NCI-H1930 (cell line): Measurements from ENCODE around the gene GLA.

Experiments
- DNase-seq, 2 experiments: peaks; one replicate each; lab custom pipeline; 2025; lab: John Stamatoyannopoulos, UW

Gene GLA

DNA sequence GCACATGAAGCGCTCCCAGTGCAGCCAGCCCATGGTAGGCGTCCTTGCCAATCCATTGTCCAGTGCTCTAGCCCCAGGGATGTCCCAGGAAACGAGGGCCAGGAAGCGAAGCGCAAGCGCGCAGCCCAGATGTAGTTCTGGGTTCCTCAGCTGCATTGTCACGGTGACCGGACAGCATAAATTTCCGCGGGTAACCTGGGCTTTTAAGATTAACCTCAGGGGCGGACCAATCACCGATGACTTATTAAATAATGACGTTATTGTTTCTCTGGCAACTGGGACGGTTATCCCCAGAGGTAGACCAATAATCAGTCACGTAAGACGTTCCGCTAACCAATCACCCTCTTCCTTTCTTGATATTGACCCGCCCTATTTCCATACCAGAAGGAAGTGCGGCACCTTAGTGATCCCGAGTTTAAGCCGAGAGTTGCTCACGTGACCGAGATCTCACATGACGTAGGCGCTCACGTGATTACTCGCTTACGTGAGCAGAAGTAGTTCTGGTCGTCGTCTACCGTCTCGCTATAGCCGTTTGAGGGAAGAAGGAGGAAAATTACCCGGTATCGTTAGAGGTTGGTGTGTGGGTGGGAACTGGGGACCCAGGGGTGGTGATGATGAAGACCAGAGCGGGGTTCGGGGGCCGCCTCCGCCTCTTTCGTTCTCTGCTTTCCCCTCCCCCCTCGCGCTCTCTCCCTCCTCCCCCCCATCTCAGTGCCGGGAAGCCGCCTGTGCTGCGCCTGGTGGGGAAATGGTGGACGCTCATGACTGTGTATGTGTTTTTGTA is at the start of gene GLA, which contains the start of gene HNRNPH2:
GLA (minus strand) TSS at position 178 of the 784 bp plus-strand sequence; CDS start at position 156, 22 bp downstream.
HNRNPH2 (plus strand) TSS at position 475 of the 784 bp plus-strand sequence. CDS start 3,767 bp downstream, outside the sequence.
- peak; percentile 94 to 96 for DNase-seq

GRCh38 chrX:101452056-101452455 is 44.3 kb upstream of the GLA start:
- no peak for DNase-seq

- DNase-seq = no peak
Observed at GRCh38 chrX:101450961-101451360, 43.2 kb upstream of the GLA start.

- DNase-seq = no peak
Observed at GRCh38 chrX:101450085-101450484, 42.4 kb upstream of the GLA start.

DNA sequence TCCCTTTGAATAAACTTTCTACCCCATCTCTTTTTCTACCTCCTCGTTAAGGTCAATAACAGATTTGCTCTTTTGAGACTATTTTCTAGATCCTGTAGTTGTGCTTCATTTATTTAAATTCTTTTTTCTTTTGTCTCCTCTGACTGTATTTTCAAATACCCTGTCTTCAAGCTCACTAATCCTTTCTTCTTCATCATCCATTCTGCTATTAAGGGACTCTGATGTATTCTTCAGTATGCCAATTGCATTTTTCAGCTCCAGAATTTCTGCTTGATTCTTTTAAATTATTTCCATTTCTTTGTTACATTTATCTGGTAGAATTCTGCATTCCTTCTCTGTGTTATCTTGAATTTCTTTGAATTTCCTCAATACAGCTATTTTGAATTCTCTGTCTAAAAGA is 41.6 kb upstream of the GLA start:
- no peak for DNase-seq

- no peak for DNase-seq
Observed at GRCh38 chrX:101442085-101442484, 34.4 kb upstream of the GLA start.

DNA sequence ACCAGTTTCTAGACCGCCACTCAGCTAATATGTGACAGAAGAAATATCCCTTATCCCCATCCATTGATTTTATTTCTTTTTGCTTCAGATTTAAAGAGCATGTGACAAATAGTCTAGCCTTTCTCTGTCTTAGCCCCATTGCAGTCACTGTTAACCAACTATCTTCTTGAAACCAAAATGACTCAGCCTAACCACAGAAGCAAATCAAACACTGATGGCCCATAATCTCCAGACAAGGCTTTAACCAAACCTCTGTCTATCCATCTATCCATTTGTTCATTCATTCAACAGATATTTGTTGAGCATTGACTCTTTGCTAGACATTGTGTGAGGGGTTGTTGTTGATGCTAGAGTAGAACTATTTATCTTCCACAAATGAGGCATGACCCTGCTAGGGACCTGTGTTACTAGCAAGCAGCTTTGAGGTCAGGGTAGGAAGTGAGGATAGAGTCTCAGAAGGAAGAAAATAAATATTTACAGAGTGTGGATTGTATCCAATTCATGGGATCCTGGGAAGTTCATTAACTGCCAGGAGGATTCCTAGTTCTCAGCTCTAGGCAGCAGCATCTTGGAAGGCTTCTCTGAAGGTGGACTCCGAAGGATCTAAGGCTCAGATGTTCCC is 22.8 kb upstream of the GLA start:
- no peak for DNase-seq

DNA sequence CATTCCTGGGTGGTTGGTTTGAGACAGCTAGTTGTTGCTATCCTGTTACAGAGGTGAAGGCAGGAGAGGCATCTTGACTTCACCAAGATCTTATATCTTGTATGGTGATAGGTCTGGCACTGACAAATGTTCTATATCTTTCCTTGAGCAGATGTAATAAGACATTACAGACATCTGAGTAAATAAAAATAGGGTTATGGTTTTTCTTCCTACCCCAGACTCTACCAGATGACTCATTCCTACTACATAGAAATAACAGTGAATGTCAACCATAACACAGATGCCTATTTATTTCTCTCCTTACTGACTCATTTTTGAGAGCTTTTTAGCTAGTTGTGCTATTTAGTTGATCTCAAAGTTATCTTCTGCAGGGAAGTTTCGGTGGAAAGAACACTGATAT is 22.2 kb upstream of the GLA start:
- no peak for DNase-seq

DNA sequence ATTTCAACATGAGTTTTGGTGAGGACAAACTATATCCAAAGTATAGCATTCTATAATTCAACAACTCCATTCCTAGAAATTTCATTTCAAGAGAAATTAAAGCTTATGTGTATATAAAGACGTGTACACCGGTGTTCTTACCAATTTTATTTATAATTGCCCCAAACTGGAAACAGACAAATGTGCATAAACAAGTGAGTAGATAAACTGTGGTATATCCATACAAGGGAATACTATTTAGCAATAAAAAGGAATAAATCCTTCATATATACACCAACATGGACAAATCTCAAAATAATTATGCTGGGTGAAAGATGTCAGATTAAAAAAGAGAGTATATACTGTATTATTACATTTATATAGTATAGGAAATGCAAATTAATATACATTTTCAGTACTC is 20.2 kb upstream of the GLA start:
- no peak for DNase-seq

GRCh38 chrX:101419489-101419888 is 11.8 kb upstream of the GLA start:
- no peak for DNase-seq

DNA sequence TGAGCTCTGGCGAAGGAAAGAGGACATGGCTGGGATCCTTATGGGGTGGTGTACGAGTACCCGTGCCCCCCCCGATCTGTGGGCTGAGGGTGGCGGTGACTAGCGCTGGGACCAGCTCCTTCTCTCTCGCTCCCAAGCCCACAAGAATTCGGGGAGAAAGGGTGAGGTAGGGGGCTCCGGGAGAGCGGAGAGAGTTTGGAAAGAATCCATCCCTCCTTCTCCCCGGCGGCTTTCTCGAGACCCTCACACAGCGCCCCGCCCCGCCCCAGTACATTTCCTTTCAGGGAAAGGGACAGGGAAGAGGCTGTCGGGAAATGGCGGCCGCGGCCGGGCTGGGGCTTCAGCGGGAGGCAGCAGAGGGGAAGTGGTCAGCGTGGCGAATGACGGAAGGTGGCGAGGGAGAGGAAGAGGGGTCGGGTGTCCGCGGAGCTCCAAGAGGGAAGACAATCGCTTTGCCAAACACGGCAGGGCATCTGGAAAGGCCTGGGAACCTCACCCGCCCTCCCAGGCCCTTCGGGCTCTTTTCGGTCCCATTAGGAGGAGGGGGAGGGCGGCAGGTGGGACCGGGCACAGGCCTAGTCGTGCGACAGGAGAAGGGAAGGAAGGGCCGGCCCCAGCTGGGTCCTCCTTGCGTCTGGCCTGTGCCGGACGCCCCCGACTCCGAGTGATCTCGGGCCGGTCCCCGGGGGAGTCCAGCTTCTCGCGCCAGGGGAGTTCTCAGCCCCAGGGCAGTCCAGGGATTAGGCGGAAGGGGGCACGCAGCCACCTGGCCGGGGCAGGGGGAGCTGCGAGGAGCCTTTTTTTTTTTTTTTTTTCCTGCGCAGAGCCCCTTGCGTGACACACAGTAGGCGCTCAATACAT is 10.5 kb upstream of the GLA start:
- no peak for DNase-seq

GRCh38 chrX:101417190-101417589 is 9.5 kb upstream of the GLA start:
- no peak for DNase-seq

- no peak for DNase-seq
Observed at GRCh38 chrX:101416691-101417090, 9.0 kb upstream of the GLA start.

GRCh38 chrX:101415180-101416145 is 7.7 kb upstream of the GLA start:
- peak; percentile 23 to 42 for DNase-seq

DNA sequence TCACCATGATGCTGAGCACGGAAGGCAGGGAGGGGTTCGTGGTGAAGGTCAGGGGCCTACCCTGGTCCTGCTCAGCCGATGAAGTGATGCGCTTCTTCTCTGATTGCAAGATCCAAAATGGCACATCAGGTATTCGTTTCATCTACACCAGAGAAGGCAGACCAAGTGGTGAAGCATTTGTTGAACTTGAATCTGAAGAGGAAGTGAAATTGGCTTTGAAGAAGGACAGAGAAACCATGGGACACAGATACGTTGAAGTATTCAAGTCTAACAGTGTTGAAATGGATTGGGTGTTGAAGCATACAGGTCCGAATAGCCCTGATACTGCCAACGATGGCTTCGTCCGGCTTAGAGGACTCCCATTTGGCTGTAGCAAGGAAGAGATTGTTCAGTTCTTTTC is 4.3 kb upstream of the GLA start:
- DNase-seq = no peak

DNA sequence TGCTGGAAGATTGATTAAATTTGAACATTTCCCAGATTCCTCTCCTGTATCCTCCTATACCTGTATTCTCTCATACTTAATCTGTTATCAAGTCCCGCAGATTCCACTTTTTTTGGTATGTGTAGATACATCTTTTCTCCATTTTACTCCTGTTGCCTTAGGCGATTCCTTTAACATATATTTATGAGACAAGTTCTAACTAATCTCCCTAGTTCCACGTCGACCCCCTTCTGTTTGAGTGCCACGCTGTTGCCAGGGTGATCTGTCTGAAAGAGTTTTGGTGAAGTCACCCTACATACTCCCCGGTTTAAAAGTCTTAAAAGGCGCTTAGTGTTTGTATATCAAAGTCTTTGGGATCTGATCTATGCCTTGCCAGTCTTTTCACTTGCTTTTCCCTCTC is 2.7 kb upstream of the GLA start:
- no peak for DNase-seq

DNA sequence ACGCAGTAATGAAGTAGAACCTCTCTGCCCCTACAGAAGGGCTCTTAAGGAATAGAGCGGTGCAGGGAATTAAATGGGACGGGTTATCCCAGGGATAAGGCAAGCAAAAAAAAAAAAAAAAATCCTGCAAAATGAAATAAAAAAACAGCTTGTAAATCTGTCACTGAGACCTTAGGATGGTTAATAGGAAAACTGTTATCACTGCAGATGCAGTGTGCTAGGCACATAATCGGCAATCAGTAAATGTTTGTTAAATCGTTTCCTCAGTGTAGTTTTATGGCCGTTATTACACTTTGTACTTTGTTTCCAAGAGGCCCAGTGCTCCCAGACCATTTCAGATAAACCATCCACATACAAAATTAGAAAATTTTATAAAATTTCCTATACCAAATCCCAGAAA is 1.3 kb upstream of the GLA start:
- no peak for DNase-seq

GRCh38 chrX:101408532-101408841 is 762 bp upstream of the GLA start:
- no peak for DNase-seq

- no peak for DNase-seq
Observed at GRCh38 chrX:101407167-101407747, 468 bp downstream of the GLA start.

DNA sequence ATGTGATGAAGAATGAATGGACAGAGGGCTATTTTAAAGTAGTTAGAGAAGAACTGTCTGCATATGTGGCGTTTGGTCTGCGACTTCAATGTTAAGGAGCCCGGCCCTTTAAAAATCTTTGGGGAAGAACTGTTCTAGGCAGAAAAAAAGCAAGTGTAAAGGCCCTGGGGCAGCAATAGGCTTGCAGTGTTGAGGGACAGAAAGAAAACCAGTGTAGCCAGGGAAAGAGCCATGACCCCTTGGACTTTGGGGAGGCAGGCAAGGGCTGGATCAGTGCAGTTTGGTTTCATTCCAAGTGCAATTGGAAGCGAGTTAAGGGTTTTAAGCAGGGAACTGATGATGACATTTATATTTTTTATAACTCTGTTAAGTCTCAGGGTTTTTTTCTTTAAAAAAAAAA is 7.9 kb downstream of the GLA start:
- DNase-seq = no peak

DNA sequence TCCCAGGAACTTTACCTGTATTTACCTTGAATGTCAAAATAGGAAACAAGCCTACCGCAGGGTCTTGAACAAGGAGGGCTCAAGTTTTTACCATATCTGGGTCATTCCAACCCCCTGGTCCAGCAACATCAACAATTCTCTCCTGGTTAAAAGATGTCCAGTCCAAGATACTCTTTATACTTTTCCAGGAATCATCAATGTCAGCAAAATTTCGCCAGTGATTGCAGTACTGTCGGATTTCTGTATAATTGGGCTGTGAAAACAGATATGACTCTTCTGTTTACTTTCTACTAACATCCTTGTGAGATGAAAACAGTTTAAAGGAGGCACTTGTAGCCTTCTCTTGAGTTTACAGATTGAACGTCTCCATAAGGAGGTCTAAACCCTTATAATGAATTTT is 9.0 kb downstream of the GLA start:
- no peak for DNase-seq
